T-helper 17 cell (primary cell): ENCODE data around the gene ADM2. TPM values are rescaled to one million over a fixed set of nuclear protein-coding genes. Genes with fewer than 3 reads are reported as not detected.

Source experiments
- ATAC-seq: fragments of 150-1000 bp; cut with Tn5 transposase; 2 replicates; pipeline ENCODE4 v1.10.0; 2021; ENCODE audit warnings: mild to moderate bottlenecking, moderate library complexity
- DNase-seq, 3 donors: peaks; one replicate each; pipeline versions ENCODE4 v3.0.0 to v3.0.0-alpha.2; 2020 to 2021
- H3K9me3 ChIP-seq: one replicate; pipeline ENCODE4 v1.7.0; 2013; ENCODE audit warnings: low read length, mild to moderate bottlenecking; ENCODE audit not compliant: control insufficient read depth, poor library complexity, severe bottlenecking
- H3K27ac Mint-ChIP-seq: one replicate; pipeline ENCODE4 v1.8.0; 2022; ENCODE audit warnings: mild to moderate bottlenecking, moderate library complexity, mixed read lengths
- H3K27me3 Mint-ChIP-seq: one replicate; pipeline ENCODE4 v1.8.0; 2022; ENCODE audit warnings: mixed read lengths
- H3K36me3 Mint-ChIP-seq: one replicate; pipeline ENCODE4 v1.8.0; 2022; ENCODE audit warnings: low read depth, mixed read lengths
- H3K4me1 Mint-ChIP-seq: one replicate; pipeline ENCODE4 v1.8.0; 2022; ENCODE audit warnings: mild to moderate bottlenecking, mixed read lengths
- H3K4me3 Mint-ChIP-seq: one replicate; pipeline ENCODE4 v1.8.0; 2022; ENCODE audit warnings: mild to moderate bottlenecking, moderate library complexity, mixed read lengths
- total RNA-seq, 4 donors: library from RNA in 2 of 4; stranded (reverse) in 2 of 4; gene quantifications; one replicate each; pipeline ENCODE4 v1.2.3 and lab custom pipeline; 2022 to 2026

ADM2 gene
- total RNA-seq, 2 donors from 2014 or later = 1.7 to 2.4 TPM

DNA sequence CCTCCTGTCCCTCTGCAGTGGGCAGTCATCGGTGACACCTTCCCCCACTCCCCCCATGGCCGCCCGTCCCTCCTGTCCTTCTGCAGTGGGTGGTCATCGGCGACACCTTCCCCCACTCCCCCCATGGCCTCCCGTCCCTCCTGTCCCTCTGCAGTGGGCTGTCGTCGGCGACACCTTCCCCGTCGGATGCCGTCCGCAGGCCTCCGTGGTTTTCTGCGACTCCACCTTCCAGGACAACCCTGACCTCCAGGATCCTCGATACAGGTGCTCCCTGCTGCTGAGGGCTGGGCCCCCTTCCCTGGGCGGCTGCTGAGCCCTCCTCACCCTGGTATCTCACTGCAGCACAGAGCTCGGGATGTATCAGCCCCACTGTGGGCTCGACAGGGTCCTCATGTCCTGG lies 7.5 kb downstream of the ADM2 start:
- no peaks in the 10 kb centered on the region for H3K9me3 ChIP-seq
- Mint-ChIP-seq H3K27me3 (no peaks in the 10 kb centered on the region), H3K36me3 (no peaks in the 10 kb centered on the region), H3K4me1 (peaks cover 8% of the 10 kb centered on the region), H3K4me3 (no peak overlapping the region), H3K27ac (no peak overlapping the region)
- DNase-seq (no peak), ATAC-seq (no peak)

DNA sequence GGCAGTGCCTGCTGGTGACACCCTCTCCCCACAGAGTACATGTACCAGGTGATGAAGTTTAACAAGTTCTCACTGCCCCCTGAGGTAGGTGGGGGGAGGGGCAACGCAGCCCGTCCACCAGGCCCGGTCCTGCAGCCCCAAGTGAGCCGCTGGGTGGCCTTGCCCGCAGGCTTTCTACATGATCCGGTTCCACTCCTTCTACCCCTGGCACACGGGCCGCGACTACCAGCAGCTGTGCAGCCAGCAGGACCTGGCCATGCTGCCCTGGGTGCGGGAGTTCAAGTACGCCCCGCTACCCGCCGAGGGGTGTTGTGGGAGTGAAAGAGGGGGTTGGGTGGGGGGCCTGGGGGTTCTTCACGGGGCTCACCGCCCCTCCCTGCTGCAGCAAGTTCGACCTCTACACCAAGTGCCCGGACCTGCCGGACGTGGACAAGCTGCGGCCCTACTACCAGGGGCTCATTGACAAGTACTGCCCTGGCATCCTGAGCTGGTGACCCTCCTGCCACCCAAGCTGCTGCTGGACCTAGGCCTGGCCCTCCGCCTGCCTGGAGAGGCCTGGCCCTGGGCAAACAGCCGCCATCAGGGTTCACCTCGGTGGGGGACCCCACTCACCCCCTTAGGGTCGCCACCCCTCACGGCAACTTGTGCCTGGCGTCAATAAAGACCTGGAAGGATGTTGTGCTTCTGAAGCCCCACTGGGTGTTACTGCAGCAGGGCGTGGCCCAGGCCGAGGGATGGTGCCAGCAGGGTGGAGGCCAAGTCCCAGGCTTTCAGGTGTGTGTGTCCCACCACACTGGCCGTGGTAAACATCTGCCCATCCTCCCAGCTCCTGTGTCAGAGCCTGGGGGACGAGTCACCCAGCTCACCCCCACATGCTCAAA lies 8.3 kb downstream of the ADM2 start:
- no peaks in the 10 kb centered on the region for H3K9me3 ChIP-seq
- H3K27ac Mint-ChIP-seq = no peak overlapping the region
- ATAC-seq = no peak
- no peaks in the 10 kb centered on the region for H3K36me3 Mint-ChIP-seq
- no peaks in the 10 kb centered on the region for H3K27me3 Mint-ChIP-seq
- no peak overlapping the region for H3K4me3 Mint-ChIP-seq
- no peak for DNase-seq
- H3K4me1 Mint-ChIP-seq = peaks cover 8% of the 10 kb centered on the region

DNA sequence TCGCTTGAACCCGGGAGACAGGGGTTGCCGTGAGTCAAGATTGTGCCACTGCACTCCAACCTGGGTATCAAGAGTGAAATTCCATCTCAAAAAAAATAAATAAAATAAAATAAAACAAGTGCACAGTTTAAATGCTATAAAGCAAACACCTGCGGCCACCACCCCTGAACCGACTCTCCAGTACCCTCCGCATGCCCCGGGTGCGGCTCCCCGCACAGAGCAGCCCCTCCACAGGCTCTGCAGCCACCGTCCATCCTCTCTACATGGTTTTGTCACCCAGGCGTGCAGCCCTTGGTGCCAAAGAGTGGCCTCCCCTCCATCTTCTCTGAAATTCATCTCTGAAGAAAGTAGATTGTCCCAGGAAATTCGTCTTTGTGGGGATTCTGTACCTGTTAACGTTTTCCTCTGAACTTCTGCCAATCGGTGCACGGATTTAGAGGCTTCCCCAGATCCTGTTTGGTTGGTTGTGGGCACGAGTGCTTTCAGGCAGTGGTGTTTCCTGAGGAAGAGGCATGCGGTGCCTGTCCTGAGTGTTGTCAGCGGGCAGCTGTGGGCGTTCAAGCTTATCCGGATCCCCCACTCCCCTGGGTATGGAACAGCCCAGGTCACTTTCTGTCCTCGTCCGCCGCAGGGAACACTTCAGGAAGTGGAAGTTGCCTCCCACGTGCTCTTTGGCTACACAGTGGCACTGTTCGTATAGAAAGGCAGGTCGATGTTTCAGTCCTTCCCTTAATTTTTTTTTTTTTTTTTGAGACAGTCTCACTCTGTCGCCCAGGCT lies 9.4 kb downstream of the ADM2 start:
- ATAC-seq (peak; percentile 23), DNase-seq (no peak)
- no peak overlapping the region for H3K27ac Mint-ChIP-seq
- H3K27me3 Mint-ChIP-seq = no peaks in the 10 kb centered on the region
- H3K4me3 Mint-ChIP-seq = peak overlapping the region; percentile 36
- H3K9me3 ChIP-seq = no peaks in the 10 kb centered on the region
- peaks cover 6% of the 10 kb centered on the region for H3K4me1 Mint-ChIP-seq
- no peaks in the 10 kb centered on the region for H3K36me3 Mint-ChIP-seq

DNA sequence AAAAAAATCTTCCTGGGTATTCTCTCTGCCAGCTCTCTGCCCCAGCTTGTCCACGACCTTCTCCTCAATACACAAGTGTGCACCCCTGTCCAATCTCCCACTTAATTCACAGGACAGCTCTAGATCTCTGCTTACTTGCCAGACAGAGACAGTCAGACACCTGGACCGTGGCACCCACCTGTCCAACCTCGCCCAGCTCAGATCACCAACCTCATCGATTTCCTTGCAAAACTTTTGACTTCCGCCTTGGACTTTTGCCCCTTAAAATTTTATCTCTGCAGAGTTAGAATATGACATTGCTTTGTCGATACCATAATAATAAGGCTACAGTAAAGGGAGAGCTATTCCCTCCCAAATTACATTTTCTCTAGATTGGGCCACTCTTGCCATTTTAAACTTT lies 15.8 kb downstream of the ADM2 start:
- no peak overlapping the region for H3K27ac Mint-ChIP-seq
- no peak overlapping the region for H3K4me3 Mint-ChIP-seq
- no peaks in the 10 kb centered on the region for H3K9me3 ChIP-seq

DNA sequence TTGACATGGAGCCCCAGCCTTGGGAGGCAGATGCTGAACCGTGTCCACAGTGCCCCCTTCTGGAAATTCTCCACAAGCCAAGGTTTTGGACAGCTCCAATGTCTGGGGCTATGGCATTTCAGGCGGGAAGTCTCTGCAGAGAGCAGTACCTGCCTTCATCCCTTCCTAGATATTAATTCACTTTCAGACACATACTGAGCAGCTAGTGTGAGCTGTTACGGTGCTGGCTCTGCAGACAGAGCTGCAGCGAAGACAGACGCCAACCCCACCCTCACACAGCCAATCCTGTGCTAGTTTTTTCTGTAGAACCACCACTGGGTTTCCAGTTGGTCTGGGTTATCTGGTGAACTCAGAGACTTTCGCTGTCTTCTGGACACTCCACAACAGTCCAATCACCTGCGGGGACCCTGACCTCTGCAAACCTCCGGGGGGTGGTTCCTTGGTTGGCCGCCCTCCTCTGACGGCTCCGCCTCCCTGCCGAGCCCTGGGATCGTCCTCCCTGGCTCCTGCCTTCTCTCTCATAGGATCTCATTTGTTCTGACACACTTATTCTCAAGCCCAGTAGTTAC lies 17.1 kb downstream of the ADM2 start:
- Mint-ChIP-seq H3K4me3 (no peak overlapping the region), H3K27ac (peak overlapping the region; percentile 51), H3K4me1 (peaks cover 7% of the 10 kb centered on the region), H3K27me3 (no peaks in the 10 kb centered on the region), H3K36me3 (no peaks in the 10 kb centered on the region)
- H3K9me3 ChIP-seq = no peaks in the 10 kb centered on the region
- ATAC-seq (peak; percentile 96), DNase-seq (peak in 1 of 3 donors; percentile 55)

More for the DNA sequence above, 15.8 kb downstream of the ADM2 start:
- no peaks in the 10 kb centered on the region for H3K27me3 Mint-ChIP-seq
- H3K36me3 Mint-ChIP-seq = no peaks in the 10 kb centered on the region
- no peak for ATAC-seq
- peaks cover 7% of the 10 kb centered on the region for H3K4me1 Mint-ChIP-seq
- DNase-seq = no peak

DNA sequence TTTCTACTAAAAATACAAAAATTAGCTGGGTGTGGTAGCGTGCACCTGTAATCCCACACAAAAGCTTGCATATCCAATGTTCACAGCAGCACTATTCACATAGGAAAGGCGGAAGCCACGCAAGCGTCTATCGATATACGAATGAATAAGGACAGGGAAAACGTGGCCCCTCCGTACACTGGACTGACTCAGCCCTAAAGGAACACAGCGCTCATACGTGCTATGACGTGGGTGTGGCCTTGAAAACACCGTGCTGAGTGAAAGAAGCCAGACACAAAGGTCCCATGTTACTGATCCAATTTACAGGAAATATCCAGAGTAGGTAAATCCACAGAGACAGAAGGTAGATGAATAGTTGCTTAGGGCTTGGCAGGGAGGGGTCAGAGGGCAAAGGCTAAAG lies 19.1 kb downstream of the ADM2 start:
- Mint-ChIP-seq H3K36me3 (no peaks in the 10 kb centered on the region), H3K27ac (no peak overlapping the region), H3K4me3 (no peak overlapping the region), H3K27me3 (no peaks in the 10 kb centered on the region), H3K4me1 (peaks cover 7% of the 10 kb centered on the region)
- DNase-seq (no peak), ATAC-seq (no peak)
- no peaks in the 10 kb centered on the region for H3K9me3 ChIP-seq

DNA sequence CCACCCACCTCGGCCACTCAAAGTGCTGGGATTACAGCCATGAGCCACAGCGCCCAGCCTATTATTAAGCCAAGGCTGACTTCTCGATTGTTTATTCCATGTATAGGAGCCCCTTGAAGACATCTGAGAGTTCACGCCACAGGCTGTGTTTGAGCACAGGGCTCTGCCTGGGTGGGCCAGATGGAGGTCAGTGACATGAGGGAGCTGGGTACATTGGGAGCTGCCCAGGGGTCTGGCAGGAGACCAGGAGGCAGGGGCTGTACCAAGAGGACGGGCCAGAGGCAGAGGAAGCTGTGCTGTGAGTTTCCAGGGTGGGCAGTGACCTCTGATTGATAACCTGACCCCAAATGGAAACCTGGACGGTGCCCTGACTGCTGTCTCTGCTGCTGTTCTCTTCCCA lies 20.8 kb downstream of the ADM2 start:
- Mint-ChIP-seq H3K4me3 (no peak overlapping the region), H3K4me1 (peaks cover 5% of the 10 kb centered on the region), H3K27me3 (no peaks in the 10 kb centered on the region), H3K36me3 (no peaks in the 10 kb centered on the region), H3K27ac (no peak overlapping the region)
- ATAC-seq (no peak), DNase-seq (no peak)
- H3K9me3 ChIP-seq = no peaks in the 10 kb centered on the region

DNA sequence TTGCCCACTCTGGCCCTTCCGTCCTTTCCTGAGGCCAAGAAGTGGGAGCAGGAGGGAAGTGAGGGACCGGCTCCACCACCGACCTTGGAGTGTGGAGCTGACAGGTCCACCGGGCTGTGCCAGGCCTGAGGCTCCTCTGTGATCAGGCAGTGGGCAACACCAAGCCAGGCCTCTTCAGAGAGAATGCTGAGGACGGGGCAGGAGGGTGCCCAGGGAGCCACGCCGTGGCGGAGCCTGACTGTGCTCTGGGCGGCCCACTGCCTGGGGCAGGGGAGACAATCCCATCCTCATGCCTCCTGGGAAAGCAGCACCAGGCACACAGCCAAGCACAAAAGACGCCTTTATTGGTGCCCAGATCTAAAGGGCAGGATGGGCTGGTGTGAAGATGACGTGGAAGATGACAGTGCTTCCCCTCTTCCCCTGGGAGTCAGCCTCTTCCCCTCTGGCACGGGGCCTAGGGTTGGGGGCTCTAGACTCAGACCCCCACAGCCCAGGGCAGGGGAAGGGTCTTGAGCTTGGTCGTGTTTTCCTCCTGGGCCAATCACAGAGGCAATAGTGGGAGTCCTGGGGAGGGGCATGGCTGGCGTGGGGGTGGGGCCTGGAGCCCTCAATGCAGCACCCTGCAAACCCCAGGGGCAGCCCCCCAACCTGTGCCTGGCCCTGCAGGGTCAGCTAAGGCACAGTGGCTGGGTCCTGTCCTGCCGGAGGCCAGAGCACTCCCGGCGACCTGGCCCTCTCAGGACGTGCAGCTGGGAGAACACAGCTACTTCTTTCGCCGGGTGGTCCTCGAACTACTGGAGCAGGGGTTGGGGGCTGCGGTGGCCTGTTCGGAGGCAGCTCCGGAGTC lies 21.5 kb downstream of the ADM2 start:
- no peaks in the 10 kb centered on the region for H3K9me3 ChIP-seq
- Mint-ChIP-seq H3K4me3 (no peak overlapping the region), H3K36me3 (no peaks in the 10 kb centered on the region), H3K4me1 (peaks cover 6% of the 10 kb centered on the region), H3K27me3 (no peaks in the 10 kb centered on the region), H3K27ac (no peak overlapping the region)
- DNase-seq (no peak), ATAC-seq (no peak)

DNA sequence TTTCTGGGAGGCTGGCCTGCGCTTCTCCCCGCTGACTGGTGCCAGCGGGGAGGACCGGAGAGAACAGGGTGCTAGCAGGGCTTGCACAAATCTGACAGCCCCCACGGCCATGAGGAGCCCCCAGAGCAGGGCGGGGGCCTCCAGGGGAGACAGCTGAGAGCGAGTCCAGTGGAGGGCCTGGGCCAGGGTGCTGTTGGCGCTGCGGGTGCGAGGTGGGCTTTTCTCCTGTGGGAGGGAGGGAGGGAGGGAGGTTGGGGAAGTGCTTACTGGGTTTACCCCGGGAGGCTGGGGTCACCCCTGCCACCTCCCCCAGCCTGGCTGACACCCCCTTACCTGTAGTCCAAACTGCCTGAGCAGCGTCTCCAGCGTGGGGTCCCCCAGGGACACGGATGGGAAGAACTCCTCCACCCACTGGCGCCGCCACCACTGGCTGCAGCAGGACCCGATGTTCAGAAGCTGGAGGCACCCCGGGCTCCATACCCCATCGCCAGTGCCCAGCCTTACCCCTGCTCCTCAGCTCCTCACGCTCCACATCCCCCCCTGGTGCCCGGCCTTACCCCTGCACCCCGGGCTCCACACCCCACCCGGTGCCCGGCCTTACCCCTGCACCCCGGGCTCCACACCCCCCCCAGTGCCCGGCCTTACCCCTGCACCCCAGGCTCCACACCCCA lies 22.3 kb downstream of the ADM2 start:
- Mint-ChIP-seq H3K36me3 (no peaks in the 10 kb centered on the region), H3K27ac (no peak overlapping the region), H3K4me3 (no peak overlapping the region), H3K4me1 (peaks cover 7% of the 10 kb centered on the region), H3K27me3 (no peaks in the 10 kb centered on the region)
- no peak for DNase-seq
- H3K9me3 ChIP-seq = no peaks in the 10 kb centered on the region
- no peak for ATAC-seq

DNA sequence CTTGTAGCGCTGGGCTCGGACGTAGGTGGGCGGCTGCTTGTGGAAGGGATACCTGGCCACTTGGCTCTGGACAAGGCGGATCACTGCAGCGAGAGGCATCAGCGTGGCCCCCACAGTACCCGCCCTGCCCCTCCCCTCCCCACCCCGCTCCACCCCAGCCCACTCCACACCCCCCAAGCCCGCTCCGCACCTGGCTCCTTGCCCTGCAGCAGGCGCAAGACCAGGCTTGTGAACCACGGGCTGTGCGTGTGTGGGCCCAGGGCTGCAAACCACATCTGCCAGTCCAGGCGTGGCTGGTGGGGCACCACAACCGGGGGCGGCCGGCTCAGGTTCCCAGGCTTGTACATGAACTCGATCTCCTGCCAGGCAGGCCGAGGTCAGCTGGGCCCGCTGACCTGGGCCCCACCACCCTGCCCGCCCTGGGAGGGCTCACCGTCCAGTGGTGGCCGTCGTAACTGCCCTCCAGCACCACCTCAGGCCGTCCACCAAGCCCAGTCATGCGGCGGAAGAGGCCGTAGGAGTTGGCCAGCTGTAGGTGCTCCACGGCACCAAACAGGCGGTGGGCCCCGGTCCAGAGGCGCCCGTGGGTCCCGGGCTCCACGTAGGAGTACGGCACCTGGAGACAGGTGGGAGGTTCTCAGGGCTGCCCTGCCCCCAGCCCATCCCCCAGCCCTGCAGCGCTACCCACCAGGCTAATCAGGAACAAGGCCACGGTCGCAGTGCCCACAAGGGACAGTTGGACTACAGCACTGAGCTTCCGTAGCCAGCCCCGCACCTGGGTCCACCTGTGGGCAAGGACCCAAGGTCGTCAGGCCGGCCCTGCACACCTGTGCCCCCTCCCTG lies 23.2 kb downstream of the ADM2 start:
- ATAC-seq (no peak), DNase-seq (no peak)
- no peaks in the 10 kb centered on the region for H3K36me3 Mint-ChIP-seq
- no peak overlapping the region for H3K27ac Mint-ChIP-seq
- H3K4me3 Mint-ChIP-seq = no peak overlapping the region
- peaks cover 13% of the 10 kb centered on the region for H3K4me1 Mint-ChIP-seq
- H3K9me3 ChIP-seq = no peaks in the 10 kb centered on the region
- no peaks in the 10 kb centered on the region for H3K27me3 Mint-ChIP-seq

DNA sequence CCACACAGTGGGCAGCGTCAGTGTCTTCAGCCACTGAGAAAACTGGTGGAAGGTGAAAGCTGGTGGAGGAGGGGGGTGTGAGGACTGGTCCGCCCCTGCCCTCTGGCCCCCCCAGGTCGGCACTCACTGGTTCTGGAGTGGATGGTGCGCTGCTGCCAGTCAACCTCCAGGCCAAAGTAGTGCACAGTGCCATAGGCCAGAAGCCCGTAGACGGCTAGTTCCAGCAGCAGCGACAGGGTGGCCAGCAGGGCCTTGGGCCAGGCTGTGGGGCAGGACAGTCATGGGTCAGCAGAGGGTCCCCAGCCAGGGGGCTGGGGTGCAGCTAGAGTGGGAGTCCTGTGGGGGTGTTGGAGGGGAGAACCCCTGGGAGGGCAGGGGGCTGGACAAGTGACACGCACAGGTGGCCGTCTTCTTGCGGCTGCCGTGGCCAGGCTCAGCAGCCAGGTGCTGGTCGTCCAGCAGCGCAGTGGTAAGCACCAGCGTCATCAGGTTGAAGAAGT lies 24.0 kb downstream of the ADM2 start:
- no peaks in the 10 kb centered on the region for H3K9me3 ChIP-seq
- Mint-ChIP-seq H3K27ac (no peak overlapping the region), H3K27me3 (no peaks in the 10 kb centered on the region), H3K36me3 (no peaks in the 10 kb centered on the region), H3K4me1 (peaks cover 14% of the 10 kb centered on the region), H3K4me3 (no peak overlapping the region)
- ATAC-seq = no peak
- DNase-seq = no peak
